GM19238 (cell line): ENCODE results near the gene HSPB1.
"Not testable (repeated sequence)": the region's sequence is repeated elsewhere in the genome, so short reads cannot be mapped to it uniquely, and the experiment has no call there.

Source experiments
- DNase-seq: peaks from one replicate; pipeline ENCODE4 v3.0.0; 2011; ENCODE audit warnings: low spot score; ENCODE audit not compliant: insufficient read length

Gene HSPB1

DNA sequence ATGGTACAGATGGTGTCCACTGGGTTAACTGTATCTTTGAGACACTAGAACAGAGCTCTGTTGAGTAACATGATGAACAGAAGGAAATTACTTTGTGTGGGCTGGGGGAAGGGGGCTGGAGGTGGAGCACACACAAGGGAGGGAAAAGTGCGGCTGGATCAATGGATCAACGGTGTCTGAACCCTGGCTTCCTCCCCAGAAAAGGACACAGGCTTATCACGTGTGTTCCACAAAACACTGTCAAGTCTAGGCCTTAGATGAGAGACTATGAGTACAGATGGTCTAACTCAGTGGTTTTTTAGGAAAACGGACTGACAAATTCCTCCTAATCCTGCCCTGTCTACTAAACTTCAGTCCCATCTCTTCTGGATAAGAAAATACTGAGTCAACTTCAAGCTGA lies 27.8 kb downstream of the HSPB1 start:
- no peak for DNase-seq

DNA sequence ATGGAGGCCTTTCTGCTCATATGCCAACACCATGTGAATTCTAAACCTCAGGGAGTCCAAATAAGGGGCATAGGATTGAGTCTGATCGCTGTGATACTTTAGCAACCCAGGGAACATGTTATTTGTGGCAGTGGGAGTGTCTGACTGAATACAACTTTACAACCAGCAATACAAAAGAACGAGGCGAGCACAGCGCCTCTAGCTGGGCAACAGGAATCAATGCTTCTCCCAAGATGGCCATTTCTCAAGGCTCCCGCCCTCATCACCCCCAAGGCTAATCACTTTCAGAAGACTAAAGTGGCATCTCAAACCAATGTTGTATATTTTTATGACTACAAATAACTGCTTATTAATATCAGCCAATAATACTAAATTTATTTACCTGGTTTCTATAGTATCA lies 28.2 kb downstream of the HSPB1 start:
- DNase-seq: no peak

DNA sequence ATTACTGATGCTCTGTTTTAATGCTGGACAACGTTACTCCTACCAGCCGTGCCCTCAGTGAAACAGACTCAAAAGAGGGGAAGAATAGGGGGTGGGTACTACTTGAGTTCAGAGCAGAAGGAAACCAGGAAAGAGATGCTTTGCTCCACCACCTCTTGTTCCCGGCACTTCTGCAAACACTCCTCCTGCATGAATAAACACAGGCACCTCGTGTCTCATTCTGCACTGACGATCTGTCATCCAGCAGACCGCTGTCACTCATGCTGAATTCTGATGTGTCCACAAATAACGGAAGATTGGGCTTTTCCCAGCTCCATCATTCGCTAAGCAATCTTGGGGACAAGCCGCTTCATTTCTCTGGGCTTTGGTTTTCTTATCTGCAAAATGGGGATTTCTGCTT lies 29.6 kb downstream of the HSPB1 start:
- no peak for DNase-seq

DNA sequence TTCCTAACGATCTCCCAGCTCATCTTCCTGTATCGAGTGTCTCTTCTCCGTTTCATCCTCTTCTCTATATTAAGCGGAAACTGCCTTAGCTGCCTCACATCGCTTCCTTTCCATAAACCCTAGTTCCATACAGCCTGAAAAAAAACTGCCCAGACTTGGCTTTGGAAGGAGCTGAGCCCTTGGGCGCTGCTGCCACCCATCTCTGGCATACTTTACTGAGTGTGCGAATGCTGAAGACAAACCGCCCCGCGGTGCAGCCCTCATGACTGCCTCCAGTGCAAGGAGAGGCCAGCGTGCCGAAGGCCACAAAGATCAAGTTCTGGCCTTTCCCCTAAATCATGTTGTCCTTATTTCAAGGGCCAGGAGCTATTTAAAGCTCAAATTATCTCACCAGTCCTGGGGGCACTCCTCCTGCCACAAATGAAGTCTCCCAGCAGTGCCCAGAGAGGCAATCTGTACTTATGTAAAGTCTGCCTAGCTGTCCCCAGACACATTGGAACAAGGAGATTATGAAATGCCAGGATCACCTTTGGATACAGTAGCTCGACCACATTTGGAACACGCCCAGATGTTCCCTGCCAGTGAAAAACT lies 31.1 kb downstream of the HSPB1 start:
- DNase-seq: no peak

DNA sequence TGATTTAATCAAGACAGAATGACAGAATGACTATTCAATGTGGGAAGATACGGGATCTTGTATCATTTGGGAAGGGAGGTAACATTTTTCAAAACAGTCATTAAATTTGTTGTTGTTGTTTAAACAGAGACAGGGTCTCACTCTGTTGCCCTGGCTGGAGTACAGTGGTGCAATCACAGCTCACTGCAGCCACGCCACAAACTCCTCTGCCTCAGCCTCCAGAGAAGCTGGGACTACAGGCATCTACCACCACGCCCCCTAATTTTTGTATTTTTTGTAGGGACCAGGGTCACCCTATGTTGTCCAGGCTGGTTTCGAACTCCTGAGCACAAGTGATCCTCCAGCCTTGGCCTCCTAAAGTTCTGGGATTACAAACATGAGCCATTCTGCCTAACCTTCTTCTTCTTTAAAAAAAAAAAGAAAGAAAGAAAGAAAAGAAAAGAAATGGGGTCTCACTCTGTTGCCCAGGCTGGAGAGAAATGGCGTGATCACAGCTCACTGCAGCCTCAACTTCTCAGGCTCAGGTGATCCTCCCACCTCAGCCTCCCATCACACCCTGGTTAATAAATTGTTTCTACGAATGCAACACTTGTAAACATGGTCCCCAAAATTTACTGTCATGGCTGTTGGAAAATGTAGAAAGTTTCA lies 32.0 kb downstream of the HSPB1 start:
- no peak for DNase-seq

DNA sequence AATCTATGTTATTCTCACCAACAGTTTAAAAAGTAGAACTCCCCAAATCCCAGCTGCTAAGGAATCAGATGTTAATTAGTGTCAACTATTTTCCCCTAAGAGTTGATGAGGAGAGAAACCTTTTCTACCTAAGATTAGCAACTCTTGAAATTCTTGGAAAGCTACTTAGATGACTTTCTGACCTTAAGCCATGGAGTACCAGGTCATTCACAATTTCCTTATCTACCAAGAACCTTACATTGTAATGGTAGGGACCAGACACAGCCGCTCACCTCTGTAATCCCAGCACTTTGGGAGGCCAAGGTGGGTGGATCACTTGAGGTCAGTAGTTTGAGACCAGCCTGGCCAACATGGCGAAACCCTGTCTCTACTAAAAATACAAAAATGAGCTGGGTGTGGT lies 32.9 kb downstream of the HSPB1 start:
- not testable (repeated sequence) for DNase-seq

DNA sequence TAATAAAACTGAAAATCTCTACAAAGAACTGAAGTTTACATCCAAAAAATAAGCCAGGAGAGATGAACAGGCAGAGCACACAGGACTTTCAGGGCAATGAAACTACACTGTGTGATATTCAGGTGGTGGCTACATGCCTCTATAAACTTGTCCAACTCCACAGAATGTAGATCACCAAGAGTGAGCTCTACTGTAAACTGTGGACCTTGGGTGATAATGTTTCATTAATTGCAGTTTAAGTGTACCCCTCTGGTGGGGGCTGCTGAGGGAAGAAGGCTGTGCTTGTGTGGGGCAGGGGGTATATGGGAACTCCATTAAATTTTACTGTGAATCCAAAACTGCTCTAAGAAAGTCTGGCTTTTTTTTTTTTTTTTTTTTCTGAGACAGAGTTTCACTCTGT lies 33.6 kb downstream of the HSPB1 start:
- no peak for DNase-seq

DNA sequence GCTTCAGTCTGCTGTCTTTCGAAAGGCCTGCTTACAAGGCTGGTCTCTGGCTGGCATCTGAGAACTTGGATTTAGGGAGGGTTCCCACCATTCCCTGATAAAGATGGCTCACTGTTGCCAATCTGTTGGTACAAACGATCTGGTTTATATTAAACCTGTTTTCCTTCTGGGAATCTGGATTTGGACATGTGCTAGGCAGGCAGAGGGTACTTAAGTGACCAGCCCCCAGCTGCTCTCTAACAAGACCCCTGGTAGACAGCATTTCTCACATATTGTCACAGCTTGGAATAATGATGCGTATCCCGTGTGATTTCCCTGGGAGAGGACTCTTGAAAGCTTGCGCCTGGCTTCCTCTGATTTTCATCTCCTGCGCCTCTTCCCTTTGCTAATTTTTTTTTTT lies 34.7 kb downstream of the HSPB1 start:
- no peak for DNase-seq

DNA sequence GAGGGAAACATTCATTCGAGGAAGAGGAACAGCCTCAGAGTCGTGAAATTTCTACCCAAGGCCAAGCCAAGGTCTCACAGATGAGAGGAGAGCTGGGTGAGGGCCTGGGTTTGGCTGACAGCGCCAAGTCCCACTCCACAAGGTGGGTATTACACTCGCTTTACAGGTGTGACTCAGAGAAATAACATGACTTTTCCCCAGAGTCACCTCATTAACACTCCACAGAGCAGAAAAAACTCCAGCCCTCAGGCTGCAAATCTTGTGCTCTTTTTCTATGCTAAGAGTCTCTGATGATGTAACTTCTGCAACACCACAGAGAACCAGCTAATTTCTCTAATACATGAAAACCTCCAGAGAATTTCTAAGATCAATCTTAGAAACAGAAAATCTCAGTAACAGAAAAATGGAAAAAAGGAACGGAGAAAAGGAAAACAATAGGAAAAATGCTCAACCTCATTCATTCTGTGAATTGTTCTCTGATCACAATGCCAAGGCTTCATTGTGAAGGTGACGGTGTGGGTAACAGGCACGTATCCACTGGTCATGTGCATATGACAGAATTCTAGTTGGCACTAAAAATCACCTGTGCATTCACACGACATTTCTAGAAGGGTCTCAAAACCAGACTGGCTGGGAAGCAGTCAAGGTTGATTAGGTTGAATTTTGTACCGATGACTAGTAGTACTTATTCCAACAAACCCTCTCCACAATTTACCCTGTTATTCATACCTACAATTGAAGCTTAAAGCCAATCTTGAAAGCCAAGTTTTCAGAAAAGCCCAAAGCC lies 36.0 kb downstream of the HSPB1 start:
- no peak for DNase-seq

DNA sequence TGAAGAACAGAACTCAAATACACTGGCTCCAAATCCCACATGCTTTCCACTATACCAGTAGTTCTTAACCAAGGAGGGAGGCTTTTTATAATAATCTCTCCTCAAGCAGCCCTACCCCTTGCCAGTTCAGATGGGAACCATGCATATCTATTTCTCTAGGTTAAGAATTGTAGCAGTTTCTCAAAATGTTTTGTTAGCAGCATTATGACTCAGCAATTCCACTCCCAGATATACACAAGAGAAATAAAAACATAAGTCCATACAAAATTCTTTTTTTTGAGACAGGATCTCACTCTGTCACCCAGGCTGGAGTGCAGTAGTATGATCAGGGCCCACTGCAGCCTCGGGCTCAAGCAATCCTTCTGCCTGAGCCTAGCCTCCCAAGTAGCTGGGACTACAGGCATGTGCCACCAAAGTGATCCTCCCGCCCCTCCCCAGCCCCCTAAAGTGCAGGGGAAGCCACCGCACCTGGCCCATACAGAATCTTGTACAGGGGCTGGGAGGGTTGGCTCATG lies 38.2 kb downstream of the HSPB1 start:
- no peak for DNase-seq

DNA sequence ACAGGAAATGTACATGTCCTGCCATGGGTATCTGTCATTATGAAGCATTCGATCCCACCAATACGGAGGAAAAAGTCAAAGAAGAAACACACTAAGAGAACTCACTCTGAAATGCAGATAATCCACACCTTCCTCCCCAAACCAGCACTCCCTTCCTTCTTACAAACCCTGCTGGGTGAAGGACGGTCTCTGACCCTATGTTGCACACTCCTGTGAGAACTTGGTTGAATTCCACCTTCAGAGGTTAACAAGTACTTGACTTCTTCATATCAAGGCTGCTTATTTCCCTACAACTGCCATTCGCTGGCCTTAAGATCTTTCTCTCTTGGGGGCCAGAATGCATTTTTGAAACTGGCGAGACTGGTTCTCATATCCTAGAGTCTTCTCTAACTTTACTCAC lies 39.7 kb downstream of the HSPB1 start:
- no peak for DNase-seq

DNA sequence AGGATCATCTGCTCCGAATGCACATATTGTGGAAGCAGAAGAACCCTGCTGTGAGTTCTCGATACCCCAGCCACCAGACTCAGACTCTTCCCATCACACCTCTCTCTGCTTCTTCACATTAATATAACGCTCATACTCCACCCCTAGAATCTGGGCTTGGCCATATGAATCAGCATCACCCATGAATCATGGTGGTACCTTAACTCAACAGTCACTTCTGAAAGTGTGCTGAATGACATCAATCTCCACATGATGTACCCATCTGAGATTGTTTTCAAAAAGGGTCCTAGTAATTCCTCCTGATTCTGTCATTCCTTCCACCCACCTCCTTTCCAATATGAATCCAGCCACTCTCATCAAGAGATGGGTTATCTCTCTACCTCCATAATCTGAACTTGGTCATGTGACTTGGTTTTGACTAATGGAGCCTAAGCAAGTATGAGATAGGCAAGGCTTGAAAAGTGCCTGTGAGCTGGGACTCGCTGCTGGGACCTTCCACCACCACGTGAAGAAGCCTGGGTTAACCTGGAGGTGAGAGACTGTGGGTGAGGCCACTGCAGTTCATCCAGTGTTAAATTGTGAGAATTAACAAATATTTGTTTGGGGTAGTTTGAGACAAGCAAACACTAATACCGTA lies 40.9 kb downstream of the HSPB1 start:
- DNase-seq: no peak

DNA sequence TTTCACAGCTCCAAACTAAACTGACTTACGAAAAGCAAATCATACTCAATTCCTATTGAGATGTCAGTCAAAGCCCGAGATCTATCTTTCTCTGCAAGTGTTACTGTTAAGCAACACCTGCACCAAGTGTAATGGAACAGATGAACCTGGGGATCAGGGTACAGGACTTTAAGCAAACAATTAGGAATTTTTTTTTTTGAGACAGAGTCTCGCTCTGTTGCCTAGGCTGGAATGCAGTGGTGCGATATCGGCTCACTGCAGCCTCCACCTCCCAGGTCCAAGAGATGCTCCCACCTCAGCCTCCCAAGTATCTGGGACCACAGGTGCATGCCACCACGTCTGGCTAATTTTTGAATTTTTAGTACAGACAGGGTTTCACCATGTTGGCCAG lies 41.5 kb downstream of the HSPB1 start:
- no peak for DNase-seq

DNA sequence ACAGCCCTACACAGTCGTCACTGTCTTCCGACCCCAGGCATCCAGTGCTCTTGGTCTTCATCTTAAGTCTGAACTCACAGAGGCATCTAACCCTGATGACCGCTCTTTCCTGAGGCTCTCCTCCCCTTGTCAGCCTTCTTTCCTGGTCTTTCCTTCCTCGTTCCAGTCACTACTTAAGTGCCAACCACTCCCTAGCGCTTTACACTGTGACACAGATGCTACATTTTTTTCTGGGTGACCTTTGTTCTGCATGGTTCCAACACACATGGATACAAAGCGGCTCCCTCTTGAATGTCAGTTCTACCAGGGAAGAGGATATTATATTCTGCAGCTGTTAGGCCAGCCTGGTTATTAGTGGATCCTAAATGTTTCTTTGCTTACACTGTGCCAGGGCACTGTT lies 43.6 kb downstream of the HSPB1 start:
- DNase-seq: no peak

DNA sequence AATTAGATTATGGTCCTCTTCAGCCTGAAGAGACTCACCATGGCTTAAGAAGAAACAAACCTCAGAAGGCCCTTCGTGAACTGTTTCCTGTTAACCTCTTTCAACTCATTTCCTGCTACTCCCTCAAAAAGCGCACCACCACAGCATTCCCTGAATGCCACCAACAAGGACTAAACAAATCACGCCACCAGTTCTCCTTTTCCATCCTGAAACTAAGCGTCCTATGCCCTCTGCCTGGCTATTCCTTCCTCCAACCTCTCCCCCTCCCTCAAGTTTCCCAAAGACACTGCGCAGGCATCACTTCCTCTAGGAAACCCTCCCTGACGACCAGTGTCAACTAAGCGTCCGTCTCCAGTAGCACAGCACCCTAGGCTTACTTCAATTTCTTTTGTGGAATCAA lies 44.3 kb downstream of the HSPB1 start:
- no peak for DNase-seq

DNA sequence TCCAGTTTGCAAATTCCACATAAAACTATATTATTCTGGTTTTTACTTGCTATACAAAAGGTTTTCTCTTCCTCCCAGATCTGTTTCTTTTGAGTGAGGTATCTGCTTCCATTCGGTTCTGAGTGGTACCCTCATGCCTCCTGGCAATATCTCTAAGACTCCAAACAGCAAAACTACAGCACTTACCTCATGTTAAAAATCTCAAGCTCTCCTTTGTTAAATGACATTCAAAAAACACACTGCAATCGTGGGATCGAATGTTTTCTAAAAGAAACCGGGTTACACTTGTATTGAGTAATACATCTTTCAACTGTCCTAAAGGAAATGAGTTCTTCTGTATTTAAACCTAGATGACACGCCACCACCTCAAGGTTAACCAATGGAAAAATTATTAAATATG lies 45.2 kb downstream of the HSPB1 start:
- DNase-seq: no peak

DNA sequence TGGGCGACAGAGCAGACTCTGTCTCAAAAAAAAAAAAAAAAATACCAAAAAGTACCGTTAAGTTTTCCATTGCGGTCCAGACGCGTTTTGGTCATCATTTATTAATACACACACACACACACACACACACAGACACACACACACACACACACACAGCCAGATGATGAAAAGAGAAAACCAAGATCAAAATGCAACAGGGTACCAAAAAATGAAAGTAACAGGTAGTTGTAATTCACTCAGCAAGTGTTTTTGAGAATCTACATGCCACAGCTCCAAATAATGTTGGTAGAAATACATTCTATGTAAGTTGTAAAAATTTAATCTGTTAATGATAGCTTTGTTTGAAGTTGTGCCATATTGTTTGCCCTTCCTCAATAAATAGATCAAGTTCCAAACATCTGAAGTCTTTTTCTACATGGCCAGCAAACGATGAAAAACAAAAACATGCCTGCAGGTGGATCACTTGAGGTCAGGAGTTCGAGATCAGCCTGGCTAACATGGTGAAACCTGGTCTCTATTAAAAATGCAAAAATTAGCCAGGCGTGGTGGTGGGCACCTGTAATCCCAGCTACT lies 46.9 kb downstream of the HSPB1 start:
- DNase-seq: no peak

DNA sequence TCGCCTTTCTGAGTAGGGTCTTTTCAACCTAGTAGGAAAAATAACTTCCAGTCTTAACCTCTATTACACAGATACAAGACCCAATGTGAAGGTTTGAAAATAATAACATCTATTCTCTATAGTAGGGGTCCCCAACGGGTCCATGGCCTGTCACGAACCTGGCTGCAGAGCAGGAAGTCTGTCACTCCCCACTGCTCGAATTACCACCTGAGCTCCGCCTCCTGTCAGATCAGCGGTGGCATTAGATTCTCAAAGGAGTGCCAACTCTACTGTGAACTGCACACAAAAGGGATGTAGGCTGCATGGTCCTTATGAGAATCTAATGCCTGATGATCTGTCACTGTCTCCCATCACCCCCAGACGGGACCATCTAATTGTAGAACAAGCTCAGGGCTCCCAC lies 48.9 kb downstream of the HSPB1 start:
- no peak for DNase-seq

DNA sequence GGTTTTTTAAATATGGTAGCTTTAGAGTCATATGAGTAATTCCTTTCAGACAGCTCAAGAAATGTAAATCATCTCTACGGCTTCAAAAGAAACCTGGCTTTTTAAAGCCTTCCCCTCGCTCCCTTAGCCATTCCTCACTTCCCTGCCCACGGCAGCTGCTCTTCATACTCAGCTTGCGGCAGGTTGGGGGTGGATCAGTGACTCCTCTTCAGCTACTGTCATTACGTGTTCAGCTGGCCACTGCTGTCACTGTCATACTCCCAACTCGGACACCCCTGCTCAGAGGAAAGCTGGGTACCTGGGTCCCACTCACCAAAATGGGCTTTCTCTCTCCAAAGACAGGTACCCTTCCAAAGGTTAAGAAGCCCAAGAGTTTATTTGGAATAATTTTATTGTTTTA lies 49.7 kb downstream of the HSPB1 start:
- DNase-seq: no peak

DNA sequence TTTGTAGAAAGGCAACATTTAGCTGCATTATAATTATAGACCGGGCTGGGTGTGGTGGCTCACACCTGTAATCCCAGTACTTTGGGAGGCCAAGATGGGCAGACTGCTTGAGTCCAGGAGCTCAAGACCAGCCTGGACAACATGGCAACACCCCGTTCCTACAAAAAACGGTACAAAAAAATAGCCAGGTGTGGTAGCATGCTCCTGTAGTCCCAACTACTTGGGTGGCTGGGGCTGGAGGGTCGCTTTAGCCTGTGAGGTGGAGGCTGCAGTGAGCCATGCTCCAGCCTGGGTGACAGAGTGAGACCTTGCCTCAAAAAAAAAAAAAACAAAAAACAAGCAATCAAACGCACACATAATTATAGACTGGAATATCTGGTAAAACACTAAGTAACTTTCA lies 51.3 kb downstream of the HSPB1 start:
- no peak for DNase-seq
